Neural cell (in vitro differentiated cells): ENCODE data around the gene STRADA. TPM values are rescaled to one million over a fixed set of nuclear protein-coding genes. Genes with fewer than 3 reads are reported as not detected.

Experiments
- H2AFZ ChIP-seq: fragments of 200-600, 300-800 bp; sonication (generic), shearing (Covaris generic); 2 replicates; pipeline ENCODE4 v1.6.0; 2014; ENCODE audit warnings: low read depth, mild to moderate bottlenecking, antibody characterized with exemption, low read length, moderate library complexity
- H3F3A ChIP-seq: fragments of 200-600 bp; shearing (Covaris generic); 2 replicates; pipeline ENCODE4 v1.6.1; 2016; ENCODE audit warnings: mild to moderate bottlenecking, moderate library complexity, mixed read lengths, antibody characterized with exemption, low read length; ENCODE audit not compliant: insufficient read depth, poor library complexity, severe bottlenecking
- H3K27ac ChIP-seq: fragments of 200-600, 300-800 bp; sonication (generic), shearing (Covaris generic); 2 replicates; pipeline ENCODE4 v1.5.1; 2014; ENCODE audit warnings: mild to moderate bottlenecking, low read length, moderate library complexity
- H3K27me3 ChIP-seq: fragments of 300-800, 200-600 bp; sonication (generic), shearing (Covaris generic); 2 replicates; pipeline ENCODE4 v1.6.0; 2014; ENCODE audit warnings: mild to moderate bottlenecking, low read depth, low read length, moderate library complexity; ENCODE audit not compliant: insufficient read depth
- H3K36me3 ChIP-seq: fragments of 300-800, 200-600 bp; sonication (generic), shearing (Covaris generic); 2 replicates; pipeline ENCODE4 v1.5.1; 2014; ENCODE audit warnings: mild to moderate bottlenecking, antibody characterized with exemption, low read length, moderate library complexity; ENCODE audit not compliant: insufficient read depth
- H3K4me2 ChIP-seq: fragments of 300-800, 200-600 bp; sonication (generic), shearing (Covaris generic); 2 replicates; pipeline ENCODE4 v1.6.0; 2014; ENCODE audit warnings: mild to moderate bottlenecking, low read length
- H3K4me3 ChIP-seq: fragments of 300-800, 200-600 bp; sonication (generic), shearing (Covaris generic); 2 replicates; pipeline ENCODE4 v1.5.1; 2014; ENCODE audit warnings: mild to moderate bottlenecking, low read length, moderate library complexity
- H3K79me2 ChIP-seq: fragments of 200-600 bp; shearing (Covaris generic); replicated peaks from 2 replicates; pipeline ENCODE4 v1.6.0; 2014; ENCODE audit warnings: mild to moderate bottlenecking, low read length, moderate library complexity; ENCODE audit not compliant: insufficient read depth
- H3K9ac ChIP-seq: fragments of 300-800, 200-600 bp; sonication (generic), shearing (Covaris generic); 2 replicates; pipeline ENCODE4 v1.6.1; 2016; ENCODE audit warnings: mild to moderate bottlenecking, low read length, mixed read lengths
- H3K9me2 ChIP-seq: fragments of 200-600 bp; shearing (Covaris generic); 2 replicates; pipeline ENCODE4 v1.6.1; 2016; ENCODE audit warnings: mild to moderate bottlenecking, low read length, mixed read lengths; ENCODE audit not compliant: insufficient read depth
- H3K9me3 ChIP-seq: fragments of 200-600, 300-800 bp; sonication (generic), shearing (Covaris generic); 2 replicates; pipeline ENCODE4 v1.6.1; 2016; ENCODE audit warnings: mild to moderate bottlenecking, mixed run types, low read length, moderate library complexity, mixed read lengths
- H4K20me1 ChIP-seq: fragments of 200-600 bp; shearing (Covaris generic); 2 replicates; pipeline ENCODE4 v1.6.1; 2016; ENCODE audit warnings: mild to moderate bottlenecking, mixed run types; ENCODE audit not compliant: insufficient read depth
- CTCF ChIP-seq: fragments of 450-650 bp; IDR thresholded peaks from 2 replicates; pipeline ENCODE4 v1.5.1; 2014; ENCODE audit warnings: antibody characterized with exemption, mild to moderate bottlenecking, moderate library complexity; ENCODE audit not compliant: poor library complexity, severe bottlenecking
- EP300 ChIP-seq: fragments of 450-650 bp; conservative IDR thresholded peaks from 2 replicates; pipeline ENCODE4 v1.6.1; 2014; ENCODE audit warnings: antibody characterized with exemption, mild to moderate bottlenecking, moderate library complexity; ENCODE audit not compliant: poor library complexity, severe bottlenecking
- EZH2 ChIP-seq: fragments of 200-600, 300-800 bp; shearing (Covaris generic), sonication (generic); IDR thresholded peaks from 2 replicates; pipeline ENCODE4 v1.6.1; 2014; ENCODE audit warnings: antibody characterized with exemption, low read length, borderline replicate concordance, mild to moderate bottlenecking; ENCODE audit not compliant: insufficient read depth, poor library complexity, severe bottlenecking
- MXI1 ChIP-seq: fragments of 450-650 bp; conservative IDR thresholded peaks from 2 replicates; pipeline ENCODE4 v1.6.1; 2014; ENCODE audit warnings: antibody characterized with exemption, mild to moderate bottlenecking; ENCODE audit not compliant: poor library complexity, severe bottlenecking
- POLR2AphosphoS5 ChIP-seq: IDR thresholded peaks from 2 replicates; pipeline ENCODE4 v1.6.1; 2012
- RAD21 ChIP-seq: fragments of 450-650 bp; conservative IDR thresholded peaks from 2 replicates; pipeline ENCODE4 v1.6.1; 2014; ENCODE audit warnings: antibody characterized with exemption, mild to moderate bottlenecking, moderate library complexity
- REST ChIP-seq: IDR thresholded peaks from 2 replicates; pipeline ENCODE4 v1.6.1; 2012; ENCODE audit warnings: borderline replicate concordance
- SMC3 ChIP-seq: fragments of 450-650 bp; conservative IDR thresholded peaks from 2 replicates; pipeline ENCODE4 v1.6.1; 2014; ENCODE audit warnings: antibody characterized with exemption, mild to moderate bottlenecking, moderate library complexity; ENCODE audit not compliant: poor library complexity
- TAF1 ChIP-seq: IDR thresholded peaks from 2 replicates; pipeline ENCODE4 v1.6.1; 2012; ENCODE audit warnings: low read depth
- polyA plus RNA-seq: library from polyadenylated mRNA; depleted of rRNA; stranded (reverse); fragments of >200 nt; gene quantifications from 2 replicates; pipeline ENCODE4 v1.2.3, GENCODE V29; 2014

STRADA gene
- polyA plus RNA-seq, 1 donor from 2014 or later, result 18.4 TPM

- H3K27ac ChIP-seq, result no peak overlapping the region
- H3K9ac ChIP-seq, result no peak overlapping the region
- H3K4me2 ChIP-seq, result no peak overlapping the region
- no peaks in the 10 kb centered on the region for H3K36me3 ChIP-seq
- peaks cover 2% of the 10 kb centered on the region for H3K79me2 ChIP-seq
- H3K9me3 ChIP-seq, result no peaks in the 10 kb centered on the region
- no peak overlapping the region for H3K4me3 ChIP-seq
- H3K9me2 ChIP-seq, result no peaks in the 10 kb centered on the region
- H4K20me1 ChIP-seq, result no peaks in the 10 kb centered on the region
- no peaks in the 10 kb centered on the region for H3K27me3 ChIP-seq
- H3F3A ChIP-seq, result no peaks in the 10 kb centered on the region
- no peak overlapping the region for H2AFZ ChIP-seq
- TF ChIP-seq POLR2AphosphoS5 (no peak), REST (no peak), RAD21 (no peak), CTCF (no peak), TAF1 (no peak), MXI1 (no peak), EZH2 (no peak), EP300 (no peak), SMC3 (no peak)
Observed at GRCh38 chr17:63705657-63706056, 35.9 kb downstream of the STRADA start.

- no peaks in the 10 kb centered on the region for H3K36me3 ChIP-seq
- no peak overlapping the region for H3K9ac ChIP-seq
- H3F3A ChIP-seq, result no peaks in the 10 kb centered on the region
- no peaks in the 10 kb centered on the region for H3K9me3 ChIP-seq
- H3K27ac ChIP-seq, result no peak overlapping the region
- no peaks in the 10 kb centered on the region for H4K20me1 ChIP-seq
- H2AFZ ChIP-seq, result no peak overlapping the region
- H3K4me3 ChIP-seq, result no peak overlapping the region
- no peak for TF ChIP-seq POLR2AphosphoS5
- peaks cover 3% of the 10 kb centered on the region for H3K79me2 ChIP-seq
- no peaks in the 10 kb centered on the region for H3K27me3 ChIP-seq
- no peak overlapping the region for H3K4me2 ChIP-seq
- no peaks in the 10 kb centered on the region for H3K9me2 ChIP-seq
Observed at GRCh38 chr17:63704836-63705235, 36.8 kb downstream of the STRADA start.

- Histone ChIP-seq H3F3A (no peaks in the 10 kb centered on the region), H3K79me2 (peaks cover 5% of the 10 kb centered on the region), H3K36me3 (no peaks in the 10 kb centered on the region), H3K4me2 (no peak overlapping the region), H3K27ac (no peak overlapping the region), H3K9me3 (no peaks in the 10 kb centered on the region), H3K4me3 (peak overlapping the region; percentile 7), H3K9me2 (no peaks in the 10 kb centered on the region), H3K9ac (no peak overlapping the region), H3K27me3 (no peaks in the 10 kb centered on the region), H2AFZ (no peak overlapping the region), H4K20me1 (no peaks in the 10 kb centered on the region)
- TF ChIP-seq EP300 (no peak), MXI1 (no peak), TAF1 (no peak), POLR2AphosphoS5 (no peak), SMC3 (no peak), EZH2 (no peak), CTCF (no peak), RAD21 (no peak), REST (no peak)
Observed at GRCh38 chr17:63704259-63704576, 37.4 kb downstream of the STRADA start.
